ENCODE results near the gene FHIT. TPM values are rescaled to one million over a fixed set of nuclear protein-coding genes. Genes with fewer than 3 reads are reported as not detected.

The FHIT gene
- total and polyA plus RNA-seq, 2 donors from 2014 or later, result 20.2 to 61.2 TPM

DNA sequence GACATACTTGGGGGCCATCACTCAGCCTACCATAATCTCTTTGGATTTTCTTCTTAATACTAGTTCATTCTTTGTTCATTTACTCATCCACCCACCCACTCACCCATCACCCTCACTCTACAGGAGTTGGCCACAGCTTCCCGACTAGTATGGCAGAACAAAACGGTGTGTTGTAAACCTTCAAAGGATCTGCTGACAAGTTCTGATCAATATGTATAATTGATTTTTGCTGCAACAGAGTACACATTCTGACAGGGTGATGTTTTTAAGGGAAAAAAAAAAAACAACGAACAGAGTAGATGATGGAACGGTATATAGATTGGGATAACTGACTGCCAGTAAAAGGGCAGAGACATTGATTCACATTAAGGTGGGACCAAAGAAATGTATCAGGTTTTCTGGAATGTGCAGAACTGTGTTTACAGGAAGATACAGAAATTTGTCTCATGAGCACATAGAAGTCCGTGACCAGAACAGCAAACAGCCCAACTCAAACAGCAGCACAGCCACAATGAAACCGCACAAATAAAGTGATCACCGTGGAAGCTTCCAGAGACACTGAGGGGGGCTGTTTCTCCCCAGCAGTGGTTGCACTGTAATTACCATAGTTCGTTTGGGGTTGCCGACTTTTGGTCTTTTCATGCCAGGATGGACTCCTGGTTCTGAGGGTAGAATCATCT lies 931.9 kb downstream of the FHIT start:
- TF ChIP-seq, protein P1, sequence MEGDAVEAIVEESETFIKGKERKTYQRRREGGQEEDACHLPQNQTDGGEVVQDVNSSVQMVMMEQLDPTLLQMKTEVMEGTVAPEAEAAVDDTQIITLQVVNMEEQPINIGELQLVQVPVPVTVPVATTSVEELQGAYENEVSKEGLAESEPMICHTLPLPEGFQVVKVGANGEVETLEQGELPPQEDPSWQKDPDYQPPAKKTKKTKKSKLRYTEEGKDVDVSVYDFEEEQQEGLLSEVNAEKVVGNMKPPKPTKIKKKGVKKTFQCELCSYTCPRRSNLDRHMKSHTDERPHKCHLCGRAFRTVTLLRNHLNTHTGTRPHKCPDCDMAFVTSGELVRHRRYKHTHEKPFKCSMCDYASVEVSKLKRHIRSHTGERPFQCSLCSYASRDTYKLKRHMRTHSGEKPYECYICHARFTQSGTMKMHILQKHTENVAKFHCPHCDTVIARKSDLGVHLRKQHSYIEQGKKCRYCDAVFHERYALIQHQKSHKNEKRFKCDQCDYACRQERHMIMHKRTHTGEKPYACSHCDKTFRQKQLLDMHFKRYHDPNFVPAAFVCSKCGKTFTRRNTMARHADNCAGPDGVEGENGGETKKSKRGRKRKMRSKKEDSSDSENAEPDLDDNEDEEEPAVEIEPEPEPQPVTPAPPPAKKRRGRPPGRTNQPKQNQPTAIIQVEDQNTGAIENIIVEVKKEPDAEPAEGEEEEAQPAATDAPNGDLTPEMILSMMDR (IDR thresholded peaks at IDR 0.05; ENCODE audit: borderline replicate concordance, extremely low read depth, insufficient read depth), result no peak
- H3K4me1 ChIP-seq (ENCODE audit: control insufficient read depth in 2 of 3, insufficient read depth in 2 of 3, low read depth in 1 of 3, low read length in 3 of 3), result peaks cover 0 to 5% (median 0%) of the 10 kb centered on the region in 3 donors
- H3K27ac ChIP-seq (ENCODE audit: low read depth in 2 of 2, low read length in 2 of 2), result no peak overlapping the region
- intact Hi-C loops (cut with DNase I), result no loop called here
- no peak for DNase-seq
- H3K36me3 ChIP-seq (ENCODE audit: control insufficient read depth in 2 of 3, insufficient read depth in 3 of 3, low read length in 3 of 3), result no peaks in the 10 kb centered on the region
- H3K4me3 ChIP-seq (ENCODE audit: low read length in 3 of 3), result no peak overlapping the region
- no peak overlapping the region for H3K9ac ChIP-seq (ENCODE audit: low read length in 3 of 3)
- H3K9me3 ChIP-seq (ENCODE audit: control insufficient read depth in 2 of 3, insufficient read depth in 1 of 3, low read length in 3 of 3), result no peaks in the 10 kb centered on the region
- no peaks in the 10 kb centered on the region for H3K27me3 ChIP-seq (ENCODE audit: control insufficient read depth, insufficient read depth, low read length)
- no peak for FAIRE-seq

DNA sequence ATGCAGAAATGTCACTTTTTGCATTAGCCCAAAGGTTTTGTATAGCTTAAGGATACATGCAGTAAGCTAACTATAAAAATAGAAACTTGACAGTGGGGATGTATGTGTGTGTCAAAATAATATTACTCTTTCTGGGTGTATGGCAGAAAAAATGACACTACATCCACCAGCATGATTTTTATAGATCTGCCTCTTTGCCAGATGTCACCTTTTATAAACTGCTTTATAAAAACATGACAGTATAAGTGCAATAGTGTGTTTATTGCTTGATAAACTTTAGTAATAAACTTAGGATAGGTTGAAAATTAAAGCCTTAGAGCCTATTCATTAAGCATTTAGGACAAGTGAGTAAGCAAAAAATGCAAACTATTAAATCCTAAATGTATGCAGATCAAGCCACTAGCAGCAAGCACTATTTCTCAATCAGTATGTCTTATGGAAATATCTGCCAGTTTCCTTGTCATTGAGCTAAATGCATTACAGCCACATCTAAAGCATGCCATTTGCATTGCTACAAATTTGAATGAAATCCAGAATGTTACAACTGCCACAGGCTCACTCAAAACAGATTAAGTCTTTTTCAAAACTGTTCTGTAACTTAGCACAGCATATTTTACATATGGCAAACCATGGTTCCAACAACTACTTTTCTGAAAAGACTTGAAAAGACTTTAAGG lies 935.0 kb downstream of the FHIT start:
- H3K9ac ChIP-seq (ENCODE audit: low read length in 3 of 3), result no peak overlapping the region
- no peak overlapping the region for H3K4me3 ChIP-seq (ENCODE audit: low read length in 3 of 3)
- H3K36me3 ChIP-seq (ENCODE audit: control insufficient read depth in 2 of 3, insufficient read depth in 3 of 3, low read length in 3 of 3), result no peaks in the 10 kb centered on the region
- no peaks in the 10 kb centered on the region for H3K4me1 ChIP-seq (ENCODE audit: control insufficient read depth in 2 of 3, insufficient read depth in 2 of 3, low read depth in 1 of 3, low read length in 3 of 3)
- FAIRE-seq (no peak), DNase-seq (no peak)
- no peak overlapping the region for H3K27ac ChIP-seq (ENCODE audit: low read depth in 2 of 2, low read length in 2 of 2)
- TF ChIP-seq, protein P1 (IDR thresholded peaks at IDR 0.05; ENCODE audit: borderline replicate concordance, extremely low read depth, insufficient read depth), result no peak
- no peaks in the 10 kb centered on the region for H3K9me3 ChIP-seq (ENCODE audit: control insufficient read depth in 2 of 3, insufficient read depth in 1 of 3, low read length in 3 of 3)
- intact Hi-C loops (cut with DNase I), result no loop called here
- no peaks in the 10 kb centered on the region for H3K27me3 ChIP-seq (ENCODE audit: control insufficient read depth, insufficient read depth, low read length)

DNA sequence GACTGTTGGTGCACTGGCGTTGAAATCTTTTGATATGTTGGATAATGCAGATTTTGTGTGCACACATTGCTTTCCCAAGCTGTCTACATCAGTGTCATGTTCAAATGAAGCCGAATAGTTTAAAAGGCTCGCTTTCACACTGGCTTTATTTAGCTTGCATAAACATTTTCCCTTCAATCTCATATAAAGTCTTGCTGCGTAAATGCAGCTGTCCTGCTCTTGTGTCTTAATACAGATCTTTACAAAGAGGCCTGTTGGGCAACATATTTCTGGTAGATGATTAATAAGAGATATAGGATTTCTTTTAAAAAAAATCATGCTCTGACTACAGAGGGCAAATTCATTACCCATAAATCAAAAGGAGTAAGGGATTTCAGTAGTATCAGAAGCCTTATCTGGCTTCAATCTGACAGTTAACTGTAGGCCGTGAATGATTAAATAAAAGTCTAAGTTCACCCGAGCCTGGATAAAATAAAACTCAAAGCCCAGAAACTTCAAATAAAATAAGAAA lies 937.2 kb downstream of the FHIT start:
- Histone ChIP-seq H3K9me3 (ENCODE audit: control insufficient read depth in 2 of 3, insufficient read depth in 1 of 3, low read length in 3 of 3) (no peaks in the 10 kb centered on the region), H3K27me3 (ENCODE audit: control insufficient read depth, insufficient read depth, low read length) (no peaks in the 10 kb centered on the region), H3K36me3 (ENCODE audit: control insufficient read depth in 2 of 3, insufficient read depth in 3 of 3, low read length in 3 of 3) (no peaks in the 10 kb centered on the region), H3K4me3 (ENCODE audit: low read length in 3 of 3) (no peak overlapping the region), H3K27ac (ENCODE audit: low read depth in 2 of 2, low read length in 2 of 2) (no peak overlapping the region), H3K4me1 (ENCODE audit: control insufficient read depth in 2 of 3, insufficient read depth in 2 of 3, low read depth in 1 of 3, low read length in 3 of 3) (no peaks in the 10 kb centered on the region), H3K9ac (ENCODE audit: low read length in 3 of 3) (no peak overlapping the region)
- FAIRE-seq (no peak), DNase-seq (peak in 2 of 5 donors; percentile 28 to 46)
- intact Hi-C loops (cut with DNase I), result no loop called here
- TF ChIP-seq, protein P1 (IDR thresholded peaks at IDR 0.05; ENCODE audit: borderline replicate concordance, extremely low read depth, insufficient read depth), result no peak

Measured in kidney (tissue), 14 donors.